SU-DHL-6 (cell line): ENCODE results near the gene NINL.

Source experiments
- CTCF ChIP-seq: fragments of 200-600 bp; sonication (generic); IDR thresholded peaks from one replicate; pipeline ENCODE4 v1.5.1; 2017; ENCODE audit warnings: antibody characterized with exemption, mild to moderate bottlenecking, low read length, moderate library complexity; ENCODE audit not compliant: insufficient read depth, poor library complexity, severe bottlenecking
- EZH2phosphoT487 ChIP-seq: fragments of 200-600 bp; sonication (generic), shearing (Covaris generic); conservative IDR thresholded peaks from 2 replicates; pipeline ENCODE4 v1.6.1; 2018; ENCODE audit warnings: mild to moderate bottlenecking, antibody characterized with exemption, low read length, moderate library complexity, mixed read lengths

DNA sequence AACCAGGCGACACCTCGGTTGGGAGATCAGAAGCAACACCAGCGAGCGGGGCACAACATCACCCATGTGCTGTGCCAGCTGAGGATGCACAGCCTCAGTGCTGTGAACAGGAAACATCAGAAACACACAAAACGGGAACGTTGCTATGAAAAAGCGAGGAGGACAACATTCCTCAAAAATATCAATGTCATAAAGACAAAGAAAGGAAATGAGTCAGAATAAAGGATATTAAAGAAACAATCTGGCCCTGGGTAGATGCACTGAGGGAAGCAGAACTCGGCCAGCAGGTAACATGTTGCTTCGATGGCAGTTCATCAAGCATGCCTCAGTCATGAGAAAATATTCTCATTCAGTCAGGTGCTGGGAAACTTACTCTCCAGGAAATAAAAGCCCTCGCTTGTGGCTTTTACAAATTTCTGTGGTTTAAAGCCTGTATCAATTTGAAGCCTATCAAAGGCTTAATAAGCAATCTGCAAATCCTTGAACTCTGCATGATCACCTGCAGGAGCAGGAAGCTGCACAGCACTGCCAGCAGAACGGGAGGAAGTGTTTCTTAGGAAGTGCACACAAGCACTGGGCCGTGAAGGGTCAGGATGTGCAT is 100.3 kb downstream of the NINL start:
- no peak for TF ChIP-seq CTCF
- TF ChIP-seq EZH2phosphoT487, result no peak
